PC-9 (cell line): Measurements from ENCODE around the gene WFDC2. TPM values are rescaled to one million over a fixed set of nuclear protein-coding genes. Genes with fewer than 3 reads are reported as not detected.
A peak's percentile ranks its signal among the peaks of the same experiment; 100 is the strongest.

ENCODE experiments used
- BruUV-seq: library from RNA; stranded (reverse); fragments of 400-500 nt; replicated peaks from 2 replicates; lab custom pipeline; 2021; lab: Mats Ljungman, UMichigan
- CTCF ChIA-PET: fragments of 300-600 bp; sonication (Branson Sonifier 250); formaldehyde crosslinking; loops from one replicate; lab custom pipeline; 2022; ENCODE audit warnings: antibody characterized with exemption; lab: Charles Lee
- POLR2A ChIA-PET: fragments of 300-600 bp; sonication (Branson Sonifier 250); formaldehyde crosslinking; loops from one replicate; lab custom pipeline; 2022; ENCODE audit warnings: antibody characterized with exemption; ENCODE audit not compliant: unreplicated experiment; lab: Charles Lee
- DNase-seq, 2 experiments: peaks; one replicate each; pipeline versions ENCODE4 v3.0.0 to v3.0.0-alpha.2; 2015 to 2022; ENCODE audit warnings: mixed read lengths in 1 of 2
- H2AFZ ChIP-seq: fragments of 200-600 bp; sonication (generic); 2 replicates; pipeline ENCODE4 v1.8.1; 2017; ENCODE audit warnings: antibody characterized with exemption
- H3F3A ChIP-seq: fragments of 200-600 bp; sonication (generic); 2 replicates; pipeline ENCODE4 v1.8.1; 2017; ENCODE audit warnings: antibody characterized with exemption, mild to moderate bottlenecking, low read depth; ENCODE audit not compliant: insufficient read depth
- H3K27ac ChIP-seq: fragments of 200-600 bp; sonication (generic); 2 replicates; pipeline ENCODE4 v1.6.1; 2016; ENCODE audit warnings: mixed run types
- H3K27me3 ChIP-seq: fragments of 200-600 bp; sonication (generic); 2 replicates; pipeline ENCODE4 v1.6.1; 2016; ENCODE audit warnings: low read depth, mixed run types; ENCODE audit not compliant: insufficient read depth
- H3K36me3 ChIP-seq: fragments of 200-600 bp; sonication (generic); 2 replicates; pipeline ENCODE4 v1.6.1; 2016; ENCODE audit warnings: low read depth, mixed run types
- H3K4me1 ChIP-seq: fragments of 200-600 bp; sonication (generic); replicated peaks from 2 replicates; pipeline ENCODE4 v1.6.1; 2016; ENCODE audit warnings: mixed run types; ENCODE audit not compliant: insufficient read depth
- H3K4me2 ChIP-seq: fragments of 200-600 bp; sonication (generic); 2 replicates; pipeline ENCODE4 v1.6.1; 2017; ENCODE audit warnings: mixed run types
- H3K4me3 ChIP-seq: fragments of 200-600 bp; sonication (generic); 2 replicates; pipeline ENCODE4 v1.6.1; 2016; ENCODE audit warnings: mixed run types
- H3K79me2 ChIP-seq: fragments of 200-600 bp; sonication (generic); 2 replicates; pipeline ENCODE4 v1.6.1; 2017; ENCODE audit warnings: low read depth, mixed run types
- H3K9me2 ChIP-seq: fragments of 200-600 bp; sonication (generic); 2 replicates; pipeline ENCODE4 v1.8.1; 2017; ENCODE audit warnings: mild to moderate bottlenecking; ENCODE audit not compliant: insufficient read depth
- H3K9me3 ChIP-seq: fragments of 200-600 bp; sonication (generic); 2 replicates; pipeline ENCODE4 v1.8.1; 2016; ENCODE audit warnings: low read depth; ENCODE audit not compliant: insufficient read depth
- H4K20me1 ChIP-seq: fragments of 200-600 bp; sonication (generic); 2 replicates; pipeline ENCODE4 v1.8.1; 2017; ENCODE audit not compliant: insufficient read depth
- EZH2 ChIP-seq: fragments of 200-600 bp; sonication (generic); IDR thresholded peaks from 2 replicates; pipeline ENCODE4 v1.8.0; 2017; ENCODE audit warnings: antibody characterized with exemption, low read depth
- intact Hi-C: fragments of 100-400 bp; cut with micrococcal nuclease; formaldehyde crosslinking; loops from one replicate; pipeline ENCODE4 v1.10.0; 2022; ENCODE audit not compliant: unreplicated experiment
- total RNA-seq: library from RNA; stranded (reverse); gene quantifications from 2 replicates; pipeline ENCODE4 v1.2.3, GENCODE V29; 2021
- TF ChIP-seq, protein P1 (sequence below): fragments of 200-600 bp; sonication (generic); conservative IDR thresholded peaks from 2 replicates; pipeline ENCODE4 v1.6.1; 2017; ENCODE audit warnings: mixed run types, antibody characterized with exemption, mild to moderate bottlenecking, moderate library complexity

WFDC2 gene
- total RNA-seq, 1 experiment from 2014 or later: 159 TPM

DNA sequence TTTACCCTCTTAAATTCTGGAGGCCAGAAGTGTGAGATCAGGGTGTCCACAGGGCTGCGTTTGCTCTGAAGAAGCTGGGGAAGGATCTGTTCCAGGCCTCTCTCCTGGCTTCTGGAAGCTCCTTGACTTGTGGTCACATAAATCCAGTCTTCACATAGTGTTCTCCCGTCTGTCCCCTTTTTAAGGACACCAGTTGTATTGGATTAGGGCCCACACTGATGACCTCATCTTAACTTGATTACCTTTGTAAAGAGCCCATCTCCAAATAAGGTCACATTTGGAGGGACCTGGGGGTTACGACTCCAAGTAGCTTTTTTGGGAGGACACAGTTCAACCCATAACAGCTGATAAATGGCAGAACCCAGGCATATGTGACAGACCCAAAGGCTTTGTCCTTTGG lies 20.0 kb upstream of the WFDC2 start:
- H3K9me3 ChIP-seq: no peaks in the 10 kb centered on the region
- H3K27ac ChIP-seq: no peak overlapping the region
- TF ChIP-seq, protein P1, sequence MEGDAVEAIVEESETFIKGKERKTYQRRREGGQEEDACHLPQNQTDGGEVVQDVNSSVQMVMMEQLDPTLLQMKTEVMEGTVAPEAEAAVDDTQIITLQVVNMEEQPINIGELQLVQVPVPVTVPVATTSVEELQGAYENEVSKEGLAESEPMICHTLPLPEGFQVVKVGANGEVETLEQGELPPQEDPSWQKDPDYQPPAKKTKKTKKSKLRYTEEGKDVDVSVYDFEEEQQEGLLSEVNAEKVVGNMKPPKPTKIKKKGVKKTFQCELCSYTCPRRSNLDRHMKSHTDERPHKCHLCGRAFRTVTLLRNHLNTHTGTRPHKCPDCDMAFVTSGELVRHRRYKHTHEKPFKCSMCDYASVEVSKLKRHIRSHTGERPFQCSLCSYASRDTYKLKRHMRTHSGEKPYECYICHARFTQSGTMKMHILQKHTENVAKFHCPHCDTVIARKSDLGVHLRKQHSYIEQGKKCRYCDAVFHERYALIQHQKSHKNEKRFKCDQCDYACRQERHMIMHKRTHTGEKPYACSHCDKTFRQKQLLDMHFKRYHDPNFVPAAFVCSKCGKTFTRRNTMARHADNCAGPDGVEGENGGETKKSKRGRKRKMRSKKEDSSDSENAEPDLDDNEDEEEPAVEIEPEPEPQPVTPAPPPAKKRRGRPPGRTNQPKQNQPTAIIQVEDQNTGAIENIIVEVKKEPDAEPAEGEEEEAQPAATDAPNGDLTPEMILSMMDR: no peak
- no peak for TF ChIP-seq EZH2
- no peak overlapping the region for H3K4me2 ChIP-seq
- intact Hi-C loops: no loop called here
- H2AFZ ChIP-seq: no peak overlapping the region
- ChIA-PET POLR2A (interaction anchor here (0.6 kb wide), 1 partner anchor 16 kb away, joined by 3 read pairs; no protein-coding TSS in a partner anchor), CTCF (interaction anchor here (0.6 to 1.2 kb wide), 2 partner anchors 13 to 74 kb away, joined by 4 to 6 read pairs; no protein-coding TSS in a partner anchor)
- H3K79me2 ChIP-seq: no peaks in the 10 kb centered on the region
- H3F3A ChIP-seq: peaks cover 10% of the 10 kb centered on the region; the same call in 1 of the 2 replicates
- no peak overlapping the region for H3K4me3 ChIP-seq
- no peak for DNase-seq
- H3K9me2 ChIP-seq: no peaks in the 10 kb centered on the region; the same call in 1 of the 2 replicates
- no peaks in the 10 kb centered on the region for H3K36me3 ChIP-seq
- H4K20me1 ChIP-seq: no peaks in the 10 kb centered on the region
- H3K27me3 ChIP-seq: no peaks in the 10 kb centered on the region
- H3K4me1 ChIP-seq: peaks cover 18% of the 10 kb centered on the region
- no TSS peak for BruUV-seq

DNA sequence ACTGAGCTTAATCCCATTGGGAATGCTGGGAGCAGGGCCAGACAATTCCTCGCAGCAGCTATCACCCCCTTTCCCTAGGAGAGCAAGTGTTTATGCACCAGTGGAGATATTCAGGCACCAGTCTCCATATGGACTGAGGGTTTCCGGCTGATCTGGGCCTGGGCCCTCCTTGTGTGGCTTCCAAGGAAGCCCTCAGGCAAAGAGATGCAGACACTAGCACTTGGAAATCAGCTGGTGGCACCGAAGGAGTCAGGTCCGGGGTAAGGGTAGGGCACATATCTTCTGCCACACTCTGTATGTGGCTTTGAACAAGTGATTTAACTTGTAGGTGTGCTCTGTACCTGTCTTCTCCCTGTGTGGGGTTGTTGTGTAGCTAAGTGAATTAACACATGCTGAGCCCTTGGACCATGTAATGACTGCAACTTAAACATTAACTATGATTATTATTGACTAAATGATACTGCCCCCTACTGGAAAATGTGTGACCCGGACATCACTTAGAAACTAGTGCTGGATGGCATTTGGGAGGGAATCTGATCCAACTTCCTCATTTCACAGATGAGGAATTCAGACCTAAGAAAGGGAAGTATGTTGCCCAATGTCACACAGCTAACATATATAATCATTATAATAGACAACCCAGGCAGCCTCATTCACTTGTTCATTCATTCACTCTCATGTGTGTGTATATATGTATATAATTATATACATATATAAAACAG lies 19.3 kb upstream of the WFDC2 start:
- no peaks in the 10 kb centered on the region for H3K79me2 ChIP-seq
- no peaks in the 10 kb centered on the region for H3K9me3 ChIP-seq
- ChIA-PET POLR2A (interaction anchor here (0.6 kb wide), 1 partner anchor 16 kb away, joined by 3 read pairs; no protein-coding TSS in a partner anchor), CTCF (interaction anchor here (0.6 to 1.2 kb wide), 4 partner anchors 13 to 127 kb away, joined by 3 to 6 read pairs (median 4); no protein-coding TSS in a partner anchor)
- no peaks in the 10 kb centered on the region; the same call in 1 of the 2 replicates for H3K9me2 ChIP-seq
- no peaks in the 10 kb centered on the region for H4K20me1 ChIP-seq
- H3K27me3 ChIP-seq: no peaks in the 10 kb centered on the region
- no TSS peak for BruUV-seq
- H3K4me2 ChIP-seq: no peak overlapping the region
- intact Hi-C loops: no loop called here
- TF ChIP-seq, protein P1: peak; percentile 81
- no peak for TF ChIP-seq EZH2
- H2AFZ ChIP-seq: no peak overlapping the region
- peak in 1 of 2 experiments; percentile 71 for DNase-seq
- H3K36me3 ChIP-seq: no peaks in the 10 kb centered on the region
- H3K4me1 ChIP-seq: peaks cover 11% of the 10 kb centered on the region
- no peak overlapping the region for H3K4me3 ChIP-seq
- H3F3A ChIP-seq: peaks cover 10% of the 10 kb centered on the region; the same call in 1 of the 2 replicates
- H3K27ac ChIP-seq: no peak overlapping the region

DNA sequence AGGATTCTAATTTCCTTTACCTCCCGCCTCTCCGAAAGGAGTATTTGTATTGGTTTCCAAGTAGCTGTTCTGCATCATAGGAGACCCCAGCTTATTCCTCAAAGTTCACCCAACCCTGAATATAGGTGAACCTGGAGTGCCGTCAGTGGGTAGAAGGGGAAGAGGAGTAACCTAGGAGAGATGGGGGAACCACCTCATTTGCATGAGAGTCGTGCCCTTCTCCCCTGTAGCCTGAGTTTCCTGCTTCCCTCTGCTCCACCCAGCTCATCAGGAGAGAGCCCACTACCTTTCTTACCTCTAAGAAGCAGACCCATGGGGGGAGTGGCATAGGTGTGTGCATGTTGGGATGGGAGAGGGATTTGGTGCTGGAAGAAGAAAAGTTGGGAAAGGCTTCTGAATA lies 17.3 kb upstream of the WFDC2 start:
- Histone ChIP-seq H3K4me3 (no peak overlapping the region), H3K4me1 (peaks cover 10% of the 10 kb centered on the region; the same call in 1 of the 2 replicates), H2AFZ (no peak overlapping the region), H4K20me1 (no peaks in the 10 kb centered on the region), H3K9me2 (no peaks in the 10 kb centered on the region; the same call in 1 of the 2 replicates), H3K36me3 (no peaks in the 10 kb centered on the region), H3K27ac (no peak overlapping the region), H3F3A (peaks cover 10% of the 10 kb centered on the region; the same call in 1 of the 2 replicates), H3K79me2 (no peaks in the 10 kb centered on the region), H3K4me2 (no peak overlapping the region), H3K9me3 (no peaks in the 10 kb centered on the region), H3K27me3 (no peaks in the 10 kb centered on the region)
- ChIA-PET CTCF (interaction anchor here (1.2 kb wide), 1 partner anchor 15 kb away, joined by 3 read pairs; no protein-coding TSS in a partner anchor), POLR2A (no interaction called here)
- TF ChIP-seq, protein P1: no peak
- TF ChIP-seq EZH2: no peak
- intact Hi-C loops: no loop called here
- no TSS peak for BruUV-seq
- DNase-seq: no peak
